ENCODE data around the gene CDKN2B-AS1. TPM values are rescaled to one million over a fixed set of nuclear protein-coding genes. Genes with fewer than 3 reads are reported as not detected.

The CDKN2B-AS1 gene
- polyA plus RNA-seq, 6 donors from 2014 or later = 0.48 to 1.2 (median 0.76) TPM; not detected in 2

DNA sequence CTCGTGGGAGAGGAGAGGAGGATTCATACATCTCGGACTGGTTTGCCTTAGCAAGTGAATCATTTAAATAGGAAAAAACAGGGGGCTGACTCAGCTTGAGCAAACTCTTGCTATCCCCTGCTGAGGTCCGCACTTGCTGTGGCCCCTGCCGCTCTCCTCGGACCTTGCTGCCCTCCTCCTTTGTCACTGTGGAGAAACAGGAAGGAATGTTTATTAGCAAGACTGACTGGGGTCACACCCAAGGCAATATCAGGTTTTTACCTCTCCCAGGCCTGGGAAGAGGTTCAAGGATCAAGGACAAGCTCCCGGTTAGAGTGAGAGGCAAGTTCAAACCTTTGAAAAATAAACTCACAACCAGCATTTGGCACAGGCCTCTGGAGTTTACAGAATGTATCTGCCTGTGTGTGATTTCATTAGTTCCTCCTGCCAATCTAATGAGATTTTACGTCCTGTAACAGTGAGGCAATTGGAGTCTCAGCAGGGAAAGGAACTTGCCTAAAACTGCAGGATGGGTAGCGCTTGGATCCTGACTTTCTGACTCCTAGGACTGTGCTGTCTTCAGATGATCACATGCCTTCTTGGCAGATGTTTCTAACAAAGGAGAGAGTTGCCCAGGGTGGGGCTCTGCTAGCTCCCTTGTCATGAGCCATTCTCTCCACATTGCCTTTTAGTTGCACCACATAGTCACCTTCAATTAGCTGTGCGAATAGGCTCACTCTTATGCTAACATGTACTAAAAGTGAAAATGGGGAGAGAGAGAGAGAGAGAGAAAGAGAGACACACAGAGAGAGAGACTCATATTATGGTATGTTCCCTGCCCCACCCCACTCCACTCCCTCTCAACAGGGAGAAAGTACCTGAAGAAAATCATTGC is 123.2 kb downstream of the CDKN2B-AS1 start:
- Mint-ChIP-seq H3K27me3 (peaks cover 0 to 8% (median 4%) of the 10 kb centered on the region in 3 donors), H3K4me3 (peak overlapping the region in 1 of 8 donors; percentile 7), H3K9me3 (peaks cover 0 to 7% (median 2%) of the 10 kb centered on the region in 7 donors), H3K36me3 (peaks cover 0 to 10% of the 10 kb centered on the region in 2 donors), H3K4me1 (peaks cover 6 to 12% (median 8%) of the 10 kb centered on the region in 3 donors), H3K27ac (peak overlapping the region in 1 of 6 donors; percentile 58)
- no peak for ATAC-seq (ENCODE audit: low read depth in 2 of 2)
- no peak for DNase-seq

DNA sequence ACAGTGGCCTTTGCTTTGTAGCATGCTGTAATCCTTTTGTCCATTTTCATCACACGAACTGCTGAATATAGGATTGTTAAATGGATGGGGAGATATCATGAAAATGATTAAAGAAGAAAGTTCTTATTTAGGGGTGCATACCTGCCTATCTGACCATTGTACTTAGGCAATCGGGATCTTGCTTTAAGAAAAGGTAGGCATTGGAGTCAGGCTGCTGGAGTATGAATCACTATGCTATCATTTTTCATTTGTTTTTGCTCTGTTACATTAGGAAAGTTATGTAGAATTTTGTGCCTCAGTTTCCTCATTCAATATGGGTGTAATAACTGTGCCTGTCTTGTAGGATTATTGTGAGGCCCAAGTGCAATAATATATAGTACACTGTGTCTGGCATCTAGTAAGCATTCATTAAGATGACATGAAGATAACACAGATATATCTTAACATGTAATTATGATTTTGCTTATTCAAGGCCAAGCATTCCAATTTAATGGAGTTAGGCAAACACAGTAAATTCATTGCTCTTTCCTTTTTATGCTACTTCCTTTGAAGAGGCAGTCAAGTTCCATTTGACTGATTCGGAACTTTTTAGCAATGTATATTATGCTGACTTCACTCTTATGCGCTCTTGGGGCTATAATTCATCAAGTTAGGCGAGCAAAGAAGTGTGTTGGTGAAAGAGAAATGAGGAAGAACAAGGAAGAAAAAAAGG is 124.4 kb downstream of the CDKN2B-AS1 start:
- Mint-ChIP-seq H3K4me1 (peaks cover 8 to 12% (median 12%) of the 10 kb centered on the region in 3 donors), H3K9me3 (peaks cover 5 to 17% (median 9%) of the 10 kb centered on the region in 7 donors), H3K27ac (no peak overlapping the region), H3K27me3 (peaks cover 8 to 13% (median 11%) of the 10 kb centered on the region in 3 donors), H3K36me3 (peaks cover 9 to 16% of the 10 kb centered on the region in 2 donors), H3K4me3 (no peak overlapping the region)
- DNase-seq = no peak
- no peak for ATAC-seq (ENCODE audit: low read depth in 2 of 2)

DNA sequence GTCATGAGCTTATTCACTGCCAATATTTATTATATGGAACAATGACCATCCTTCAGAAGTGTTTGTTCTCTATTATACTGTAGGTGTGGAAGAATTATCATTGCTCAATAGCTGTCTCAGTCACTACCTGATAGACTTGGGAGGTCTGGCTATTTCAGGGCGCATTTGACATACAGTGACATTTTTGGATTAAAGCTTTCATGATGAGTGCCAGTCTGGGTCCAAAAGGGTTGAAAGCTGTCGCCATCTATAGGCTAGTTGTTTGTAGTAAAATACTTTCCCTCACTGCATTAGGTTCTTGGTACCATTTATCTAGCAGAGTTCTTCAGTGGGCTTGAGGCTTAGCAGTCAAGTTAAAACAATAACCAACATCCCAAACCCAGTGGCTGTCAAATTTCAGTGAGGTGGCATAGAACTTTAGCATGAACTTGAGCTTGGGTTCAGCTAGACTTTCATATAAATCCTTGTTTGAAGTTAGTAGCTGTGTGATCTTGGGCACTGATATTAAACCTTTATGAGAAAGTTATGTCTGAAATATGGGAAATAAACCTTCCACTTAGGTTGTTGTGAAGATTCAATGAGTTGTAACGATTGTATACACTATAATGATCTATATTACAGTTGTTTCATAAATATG is 125.0 kb downstream of the CDKN2B-AS1 start:
- H3K4me3 Mint-ChIP-seq = no peak overlapping the region
- peaks cover 9 to 16% of the 10 kb centered on the region in 2 donors for H3K36me3 Mint-ChIP-seq
- no peak overlapping the region for H3K27ac Mint-ChIP-seq
- H3K4me1 Mint-ChIP-seq = peaks cover 8 to 12% (median 12%) of the 10 kb centered on the region in 3 donors
- DNase-seq = no peak
- ATAC-seq (ENCODE audit: low read depth in 2 of 2) = peak in 1 of 2 donors; percentile 21
- H3K27me3 Mint-ChIP-seq = peaks cover 8 to 11% (median 9%) of the 10 kb centered on the region in 3 donors
- peaks cover 5 to 17% (median 9%) of the 10 kb centered on the region in 7 donors for H3K9me3 Mint-ChIP-seq

DNA sequence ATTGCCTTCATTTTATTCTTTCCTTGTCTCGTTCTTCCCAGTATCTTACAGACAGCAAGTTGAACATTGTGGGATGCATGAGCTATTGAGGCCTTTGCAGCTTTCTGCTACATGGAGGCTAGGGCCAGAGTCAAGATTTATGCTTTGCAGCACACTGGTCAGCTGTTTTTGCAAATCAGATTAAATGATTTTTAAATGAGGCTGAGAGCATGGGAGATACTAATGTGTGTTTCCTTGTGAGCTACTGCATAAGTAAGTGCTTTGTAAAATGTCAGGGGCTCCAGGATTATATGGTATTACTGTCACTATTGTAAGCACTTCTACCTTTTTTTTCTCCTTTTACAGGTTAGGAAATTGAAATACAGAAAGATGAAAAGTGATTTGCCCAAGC is 125.6 kb downstream of the CDKN2B-AS1 start:
- no peak for DNase-seq
- no peak for ATAC-seq (ENCODE audit: low read depth in 2 of 2)
- H3K36me3 Mint-ChIP-seq = peaks cover 9 to 16% of the 10 kb centered on the region in 2 donors
- peaks cover 5 to 17% (median 9%) of the 10 kb centered on the region in 7 donors for H3K9me3 Mint-ChIP-seq
- H3K4me1 Mint-ChIP-seq = peaks cover 8 to 12% (median 12%) of the 10 kb centered on the region in 3 donors
- peaks cover 8 to 11% (median 9%) of the 10 kb centered on the region in 3 donors for H3K27me3 Mint-ChIP-seq
- no peak overlapping the region for H3K4me3 Mint-ChIP-seq
- H3K27ac Mint-ChIP-seq = no peak overlapping the region

DNA sequence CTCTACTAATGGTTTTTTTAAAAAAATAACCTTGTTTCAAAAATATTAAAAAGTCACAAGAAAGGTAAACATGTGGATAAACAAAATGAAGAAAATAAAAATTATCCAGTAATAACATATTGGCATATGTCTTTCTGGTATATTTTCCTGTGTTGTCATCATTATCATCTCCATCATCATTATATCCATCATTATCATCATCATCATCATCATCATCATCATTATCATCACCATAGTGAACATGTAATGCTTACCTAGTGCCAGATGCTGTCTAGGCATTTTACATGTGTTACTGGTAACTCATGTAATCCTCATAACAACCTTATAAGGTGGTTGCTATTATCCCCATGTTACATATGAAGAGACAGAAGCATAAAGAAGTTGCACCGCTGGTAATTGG is 126.0 kb downstream of the CDKN2B-AS1 start:
- no peak for ATAC-seq (ENCODE audit: low read depth in 2 of 2)
- Mint-ChIP-seq H3K9me3 (peaks cover 5 to 17% (median 9%) of the 10 kb centered on the region in 7 donors), H3K4me3 (no peak overlapping the region), H3K4me1 (peaks cover 8 to 12% (median 12%) of the 10 kb centered on the region in 3 donors), H3K36me3 (peaks cover 9 to 16% of the 10 kb centered on the region in 2 donors), H3K27ac (no peak overlapping the region), H3K27me3 (peaks cover 8 to 11% (median 9%) of the 10 kb centered on the region in 3 donors)
- no peak for DNase-seq

DNA sequence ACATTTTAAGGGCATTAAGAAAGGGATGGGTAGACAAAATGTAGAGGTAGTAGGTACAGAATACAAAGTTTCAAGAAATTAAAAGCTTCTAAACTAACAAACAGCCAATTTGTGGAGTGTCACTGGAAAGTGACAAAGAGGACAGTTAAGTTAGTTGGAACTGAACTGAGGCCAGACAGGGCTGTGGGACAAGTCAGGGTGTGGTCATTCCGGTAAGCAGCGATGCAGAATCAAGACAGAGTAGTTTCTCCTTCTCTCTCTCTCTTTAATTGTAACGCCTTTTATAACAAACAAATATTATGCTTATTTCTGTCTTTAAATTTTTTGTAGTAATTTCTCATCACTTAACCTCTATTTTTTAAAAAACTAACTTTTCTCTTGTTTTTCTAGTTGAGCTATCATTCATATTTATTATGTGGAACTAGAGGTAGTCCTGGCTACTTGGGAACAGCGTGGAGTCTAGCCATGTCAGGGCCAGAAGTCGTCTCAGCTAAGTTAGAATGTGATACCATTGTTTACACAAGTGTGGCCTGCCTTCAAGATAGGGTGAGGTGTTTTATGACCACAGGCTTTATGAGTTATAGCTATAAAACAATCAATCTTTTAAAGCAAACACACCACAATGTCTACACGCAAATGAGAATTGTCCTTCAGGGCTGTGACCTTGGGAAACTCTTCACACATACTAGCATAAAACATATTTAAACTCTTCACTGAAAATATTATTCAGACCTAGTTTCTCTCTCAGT is 129.8 kb downstream of the CDKN2B-AS1 start:
- H3K9me3 Mint-ChIP-seq = peaks cover 5 to 17% (median 9%) of the 10 kb centered on the region in 7 donors
- ATAC-seq (ENCODE audit: low read depth in 2 of 2) = no peak
- H3K27ac Mint-ChIP-seq = no peak overlapping the region
- peaks cover 11 to 19% (median 18%) of the 10 kb centered on the region in 3 donors for H3K4me1 Mint-ChIP-seq
- H3K27me3 Mint-ChIP-seq = peaks cover 6 to 16% (median 8%) of the 10 kb centered on the region in 3 donors
- peaks cover 6 to 9% of the 10 kb centered on the region in 2 donors for H3K36me3 Mint-ChIP-seq
- no peak overlapping the region for H3K4me3 Mint-ChIP-seq
- no peak for DNase-seq

DNA sequence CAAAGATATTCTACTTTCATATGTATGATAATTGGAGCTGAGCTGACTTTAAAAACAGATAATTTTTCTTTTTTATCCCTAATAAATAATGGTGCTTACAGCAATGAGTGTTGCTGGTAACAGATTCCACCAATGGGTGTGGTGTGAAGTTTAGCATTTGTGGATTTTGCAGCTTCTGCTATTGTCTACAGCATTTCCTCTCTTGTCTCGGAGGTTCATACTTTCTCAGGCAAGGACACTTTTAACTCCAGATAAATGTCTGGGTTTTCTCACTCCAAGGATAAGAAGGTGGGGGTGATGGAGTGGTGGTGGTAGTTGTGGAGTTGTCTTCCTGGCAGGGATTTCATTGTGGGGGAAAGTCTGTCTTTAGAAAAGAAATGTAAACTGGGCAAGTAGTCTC is 134.5 kb downstream of the CDKN2B-AS1 start:
- peaks cover 0 to 8% (median 0%) of the 10 kb centered on the region in 3 donors for H3K27me3 Mint-ChIP-seq
- H3K4me3 Mint-ChIP-seq = peak overlapping the region in 3 of 8 donors; percentile 2 to 76 (median 20)
- peak overlapping the region in 2 of 6 donors; percentile 2 to 69 for H3K27ac Mint-ChIP-seq

DNA sequence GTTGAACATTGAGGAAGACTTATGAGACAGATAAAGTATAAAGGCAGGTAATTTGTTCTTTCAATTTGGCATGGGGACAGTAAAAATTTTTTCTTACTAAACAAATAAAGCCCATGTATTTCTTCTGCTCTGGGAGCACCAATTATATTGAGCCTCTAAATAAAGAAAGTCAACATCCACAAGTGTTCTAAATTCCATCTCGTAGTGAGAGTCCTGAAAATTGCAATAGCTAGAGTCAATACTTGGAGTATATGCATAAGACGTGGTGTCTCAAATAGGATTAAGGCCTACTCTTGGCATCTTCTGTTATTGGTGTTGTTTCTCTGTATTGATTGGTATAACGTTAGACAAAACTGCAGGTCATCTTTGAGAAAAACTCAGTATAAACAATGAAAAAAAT is 135.0 kb downstream of the CDKN2B-AS1 start:
- ATAC-seq (ENCODE audit: low read depth in 2 of 2) = no peak

More for the DNA sequence above, 134.5 kb downstream of the CDKN2B-AS1 start:
- Mint-ChIP-seq H3K36me3 (no peaks in the 10 kb centered on the region), H3K9me3 (peaks cover 0 to 2% (median 0%) of the 10 kb centered on the region in 7 donors), H3K4me1 (peaks cover 13 to 36% (median 21%) of the 10 kb centered on the region in 3 donors)
- ATAC-seq (ENCODE audit: low read depth in 2 of 2) (no peak), DNase-seq (no peak)

DNA sequence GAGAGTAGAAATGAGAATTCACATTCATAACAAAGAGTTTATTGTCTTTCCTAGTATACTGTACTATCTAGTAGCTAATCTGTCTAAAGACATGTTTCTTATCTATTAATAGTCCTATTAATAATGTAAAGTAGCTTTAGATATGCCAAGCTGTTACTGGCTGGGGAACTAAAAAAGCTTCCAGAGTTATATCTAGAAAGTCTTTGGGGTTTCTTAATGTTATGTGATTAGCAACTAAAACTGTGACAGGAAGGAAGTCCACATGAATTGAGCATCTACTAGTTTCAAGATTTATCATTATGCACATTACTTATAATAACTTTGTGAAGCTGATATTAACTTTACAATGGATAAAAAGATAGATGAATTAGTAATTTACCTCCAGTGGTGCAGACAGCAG is 137.2 kb downstream of the CDKN2B-AS1 start:
- ATAC-seq (ENCODE audit: low read depth in 2 of 2) (no peak), DNase-seq (no peak)
- H3K27ac Mint-ChIP-seq = peak overlapping the region in 1 of 6 donors; percentile 72
- H3K36me3 Mint-ChIP-seq = no peaks in the 10 kb centered on the region
- H3K4me1 Mint-ChIP-seq = peaks cover 13 to 37% (median 27%) of the 10 kb centered on the region in 3 donors
- H3K9me3 Mint-ChIP-seq = peaks cover 0 to 2% (median 0%) of the 10 kb centered on the region in 7 donors
- no peak overlapping the region for H3K4me3 Mint-ChIP-seq
- peaks cover 0 to 17% (median 9%) of the 10 kb centered on the region in 3 donors for H3K27me3 Mint-ChIP-seq

More for the DNA sequence above, 135.0 kb downstream of the CDKN2B-AS1 start:
- no peaks in the 10 kb centered on the region for H3K36me3 Mint-ChIP-seq
- peak overlapping the region in 2 of 6 donors; percentile 2 to 69 for H3K27ac Mint-ChIP-seq
- peaks cover 13 to 36% (median 21%) of the 10 kb centered on the region in 3 donors for H3K4me1 Mint-ChIP-seq
- H3K27me3 Mint-ChIP-seq = peaks cover 0 to 9% (median under 1%) of the 10 kb centered on the region in 3 donors
- H3K4me3 Mint-ChIP-seq = peak overlapping the region in 1 of 8 donors; percentile 76
- DNase-seq = no peak
- H3K9me3 Mint-ChIP-seq = peaks cover 0 to 2% (median 0%) of the 10 kb centered on the region in 7 donors

DNA sequence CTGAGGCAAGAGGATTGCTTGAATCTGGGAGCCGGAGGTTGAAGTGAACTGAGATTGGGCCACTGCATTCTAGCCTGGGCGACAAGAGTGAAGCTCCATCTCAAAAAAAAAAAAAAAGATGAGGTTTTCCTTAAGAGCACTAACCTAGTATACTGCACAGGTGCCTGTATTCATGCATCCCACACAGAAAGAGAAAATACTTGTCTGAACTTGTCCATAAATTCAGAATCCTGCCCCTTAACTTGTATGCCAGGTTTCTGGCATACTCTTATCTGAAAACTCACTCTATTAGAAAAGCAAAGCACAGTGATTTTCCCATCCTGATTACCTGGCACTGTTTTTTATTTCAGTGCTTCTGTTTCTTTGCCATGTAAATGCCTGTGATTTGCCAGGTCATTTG is 139.8 kb downstream of the CDKN2B-AS1 start:
- peaks cover 0 to 26% (median 10%) of the 10 kb centered on the region in 3 donors for H3K27me3 Mint-ChIP-seq
- no peak overlapping the region for H3K4me3 Mint-ChIP-seq
- no peaks in the 10 kb centered on the region for H3K36me3 Mint-ChIP-seq
- DNase-seq (no peak), ATAC-seq (ENCODE audit: low read depth in 2 of 2) (no peak)
- H3K4me1 Mint-ChIP-seq = peaks cover 3 to 23% (median 16%) of the 10 kb centered on the region in 3 donors
- no peak overlapping the region for H3K27ac Mint-ChIP-seq
- peaks cover 0 to 6% (median 2%) of the 10 kb centered on the region in 7 donors for H3K9me3 Mint-ChIP-seq

DNA sequence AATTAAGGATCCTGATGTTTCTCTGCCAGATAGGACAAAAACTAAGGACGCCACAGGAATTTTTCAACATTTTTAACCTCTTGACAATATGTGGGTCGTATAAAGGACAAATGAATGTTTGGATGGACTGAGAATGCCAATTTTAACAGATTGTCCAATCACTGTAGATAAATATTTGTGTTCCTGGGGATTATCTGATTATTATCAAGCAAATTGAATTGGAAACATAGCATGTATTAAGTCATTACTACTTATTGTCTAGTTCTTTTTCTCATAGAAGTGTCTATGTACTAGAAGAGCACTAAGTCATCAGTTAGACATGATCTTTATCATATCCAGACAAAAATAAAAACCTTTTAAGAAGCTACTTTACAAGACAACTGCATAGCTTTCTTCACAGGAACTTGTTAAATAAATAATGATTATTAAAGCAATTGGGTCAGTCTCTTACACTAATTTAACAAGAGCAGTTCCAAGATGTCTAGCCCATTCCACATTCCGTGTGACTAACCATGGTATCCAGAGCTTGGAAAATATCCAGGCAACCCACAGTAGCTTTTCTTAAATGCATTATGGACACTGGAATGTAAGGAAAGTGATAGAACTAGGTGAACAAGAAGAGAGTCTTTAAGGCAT is 142.0 kb downstream of the CDKN2B-AS1 start:
- H3K9me3 Mint-ChIP-seq = peaks cover 0 to 6% (median 2%) of the 10 kb centered on the region in 7 donors
- H3K27ac Mint-ChIP-seq = no peak overlapping the region
- DNase-seq (no peak), ATAC-seq (ENCODE audit: low read depth in 2 of 2) (no peak)
- peaks cover 0 to 10% (median 6%) of the 10 kb centered on the region in 3 donors for H3K4me1 Mint-ChIP-seq
- no peaks in the 10 kb centered on the region for H3K36me3 Mint-ChIP-seq
- peaks cover 5 to 29% (median 10%) of the 10 kb centered on the region in 3 donors for H3K27me3 Mint-ChIP-seq
- no peak overlapping the region for H3K4me3 Mint-ChIP-seq
